Measurements from ENCODE around the gene GADD45G.

DNA sequence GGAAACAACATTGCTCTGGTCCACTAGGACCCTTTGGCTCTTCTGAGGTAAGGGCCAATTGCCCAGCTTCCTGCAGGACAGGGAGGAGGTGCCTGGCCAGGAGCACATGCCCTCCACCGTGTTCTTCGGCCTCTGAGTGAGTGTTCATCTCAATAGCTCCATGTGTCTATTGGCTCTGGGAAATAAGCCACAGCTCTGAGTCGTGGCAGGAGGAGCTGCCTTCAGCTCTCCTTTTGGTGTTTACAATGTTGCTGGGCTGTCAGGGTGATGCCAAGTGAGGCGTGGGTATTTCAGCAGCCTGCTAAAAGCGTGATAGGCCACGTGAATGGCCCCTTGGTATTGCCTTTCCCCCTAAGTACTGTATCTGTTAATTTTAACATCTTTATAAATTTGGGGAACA is 26.6 kb downstream of the GADD45G start:
- TF ChIP-seq, protein P1, sequence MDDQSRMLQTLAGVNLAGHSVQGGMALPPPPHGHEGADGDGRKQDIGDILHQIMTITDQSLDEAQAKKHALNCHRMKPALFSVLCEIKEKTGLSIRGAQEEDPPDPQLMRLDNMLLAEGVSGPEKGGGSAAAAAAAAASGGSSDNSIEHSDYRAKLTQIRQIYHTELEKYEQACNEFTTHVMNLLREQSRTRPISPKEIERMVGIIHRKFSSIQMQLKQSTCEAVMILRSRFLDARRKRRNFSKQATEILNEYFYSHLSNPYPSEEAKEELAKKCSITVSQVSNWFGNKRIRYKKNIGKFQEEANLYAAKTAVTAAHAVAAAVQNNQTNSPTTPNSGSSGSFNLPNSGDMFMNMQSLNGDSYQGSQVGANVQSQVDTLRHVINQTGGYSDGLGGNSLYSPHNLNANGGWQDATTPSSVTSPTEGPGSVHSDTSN (IDR thresholded peaks at IDR 0.05), result no peak
- TF ChIP-seq RAD21 (IDR thresholded peaks at IDR 0.05; ENCODE audit: low read length) (no peak), FOXJ3 (CRISPR knock-in tag; IDR thresholded peaks at IDR 0.05) (no peak), RCOR1 (IDR thresholded peaks at IDR 0.05; ENCODE audit: low read length) (no peak), YY1 (IDR thresholded peaks at IDR 0.05; ENCODE audit: low read depth) (no peak), TAF1 (IDR thresholded peaks at IDR 0.05; ENCODE audit: borderline replicate concordance, low read depth, low read length) (no peak), MXI1 (IDR thresholded peaks at IDR 0.05; ENCODE audit: low read depth, low read length) (no peak), EP300 (IDR thresholded peaks at IDR 0.05; ENCODE audit: borderline replicate concordance in 1 of 2, low read depth in 1 of 2, low read length in 1 of 2) (no peak)
- TF ChIP-seq, protein P2, sequence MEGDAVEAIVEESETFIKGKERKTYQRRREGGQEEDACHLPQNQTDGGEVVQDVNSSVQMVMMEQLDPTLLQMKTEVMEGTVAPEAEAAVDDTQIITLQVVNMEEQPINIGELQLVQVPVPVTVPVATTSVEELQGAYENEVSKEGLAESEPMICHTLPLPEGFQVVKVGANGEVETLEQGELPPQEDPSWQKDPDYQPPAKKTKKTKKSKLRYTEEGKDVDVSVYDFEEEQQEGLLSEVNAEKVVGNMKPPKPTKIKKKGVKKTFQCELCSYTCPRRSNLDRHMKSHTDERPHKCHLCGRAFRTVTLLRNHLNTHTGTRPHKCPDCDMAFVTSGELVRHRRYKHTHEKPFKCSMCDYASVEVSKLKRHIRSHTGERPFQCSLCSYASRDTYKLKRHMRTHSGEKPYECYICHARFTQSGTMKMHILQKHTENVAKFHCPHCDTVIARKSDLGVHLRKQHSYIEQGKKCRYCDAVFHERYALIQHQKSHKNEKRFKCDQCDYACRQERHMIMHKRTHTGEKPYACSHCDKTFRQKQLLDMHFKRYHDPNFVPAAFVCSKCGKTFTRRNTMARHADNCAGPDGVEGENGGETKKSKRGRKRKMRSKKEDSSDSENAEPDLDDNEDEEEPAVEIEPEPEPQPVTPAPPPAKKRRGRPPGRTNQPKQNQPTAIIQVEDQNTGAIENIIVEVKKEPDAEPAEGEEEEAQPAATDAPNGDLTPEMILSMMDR (IDR thresholded peaks at IDR 0.05), result no peak
- TF ChIP-seq, protein P3, sequence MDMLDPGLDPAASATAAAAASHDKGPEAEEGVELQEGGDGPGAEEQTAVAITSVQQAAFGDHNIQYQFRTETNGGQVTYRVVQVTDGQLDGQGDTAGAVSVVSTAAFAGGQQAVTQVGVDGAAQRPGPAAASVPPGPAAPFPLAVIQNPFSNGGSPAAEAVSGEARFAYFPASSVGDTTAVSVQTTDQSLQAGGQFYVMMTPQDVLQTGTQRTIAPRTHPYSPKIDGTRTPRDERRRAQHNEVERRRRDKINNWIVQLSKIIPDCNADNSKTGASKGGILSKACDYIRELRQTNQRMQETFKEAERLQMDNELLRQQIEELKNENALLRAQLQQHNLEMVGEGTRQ (IDR thresholded peaks at IDR 0.05; ENCODE audit: borderline replicate concordance, low read depth, low read length), result no peak
- TF ChIP-seq, protein P4, sequence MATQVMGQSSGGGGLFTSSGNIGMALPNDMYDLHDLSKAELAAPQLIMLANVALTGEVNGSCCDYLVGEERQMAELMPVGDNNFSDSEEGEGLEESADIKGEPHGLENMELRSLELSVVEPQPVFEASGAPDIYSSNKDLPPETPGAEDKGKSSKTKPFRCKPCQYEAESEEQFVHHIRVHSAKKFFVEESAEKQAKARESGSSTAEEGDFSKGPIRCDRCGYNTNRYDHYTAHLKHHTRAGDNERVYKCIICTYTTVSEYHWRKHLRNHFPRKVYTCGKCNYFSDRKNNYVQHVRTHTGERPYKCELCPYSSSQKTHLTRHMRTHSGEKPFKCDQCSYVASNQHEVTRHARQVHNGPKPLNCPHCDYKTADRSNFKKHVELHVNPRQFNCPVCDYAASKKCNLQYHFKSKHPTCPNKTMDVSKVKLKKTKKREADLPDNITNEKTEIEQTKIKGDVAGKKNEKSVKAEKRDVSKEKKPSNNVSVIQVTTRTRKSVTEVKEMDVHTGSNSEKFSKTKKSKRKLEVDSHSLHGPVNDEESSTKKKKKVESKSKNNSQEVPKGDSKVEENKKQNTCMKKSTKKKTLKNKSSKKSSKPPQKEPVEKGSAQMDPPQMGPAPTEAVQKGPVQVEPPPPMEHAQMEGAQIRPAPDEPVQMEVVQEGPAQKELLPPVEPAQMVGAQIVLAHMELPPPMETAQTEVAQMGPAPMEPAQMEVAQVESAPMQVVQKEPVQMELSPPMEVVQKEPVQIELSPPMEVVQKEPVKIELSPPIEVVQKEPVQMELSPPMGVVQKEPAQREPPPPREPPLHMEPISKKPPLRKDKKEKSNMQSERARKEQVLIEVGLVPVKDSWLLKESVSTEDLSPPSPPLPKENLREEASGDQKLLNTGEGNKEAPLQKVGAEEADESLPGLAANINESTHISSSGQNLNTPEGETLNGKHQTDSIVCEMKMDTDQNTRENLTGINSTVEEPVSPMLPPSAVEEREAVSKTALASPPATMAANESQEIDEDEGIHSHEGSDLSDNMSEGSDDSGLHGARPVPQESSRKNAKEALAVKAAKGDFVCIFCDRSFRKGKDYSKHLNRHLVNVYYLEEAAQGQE (IDR thresholded peaks at IDR 0.05; ENCODE audit: low read depth, low read length), result no peak
- TF ChIP-seq, protein P5, sequence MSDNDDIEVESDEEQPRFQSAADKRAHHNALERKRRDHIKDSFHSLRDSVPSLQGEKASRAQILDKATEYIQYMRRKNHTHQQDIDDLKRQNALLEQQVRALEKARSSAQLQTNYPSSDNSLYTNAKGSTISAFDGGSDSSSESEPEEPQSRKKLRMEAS (IDR thresholded peaks at IDR 0.05; ENCODE audit: low read depth), result no peak
